Trophoblast cell (in vitro differentiated cells and primary cell): Measurements from ENCODE around the gene DTWD2.
"Not testable (repeated sequence)": the region's sequence is repeated elsewhere in the genome, so short reads cannot be mapped to it uniquely, and the experiment has no call there.

Experiments used
- DNase-seq, 2 donors: peaks; one replicate each; pipeline ENCODE4 v3.0.0-alpha.2; 2016
- H2AFZ ChIP-seq: 2 replicates; pipeline ENCODE4 v1.6.1; 2013; ENCODE audit warnings: low read length, moderate library complexity, mild to moderate bottlenecking; ENCODE audit not compliant: insufficient read depth, poor library complexity
- H2AK5ac ChIP-seq: 2 replicates; pipeline ENCODE4 v1.6.1; 2013; ENCODE audit warnings: mild to moderate bottlenecking, low read length
- H2BK120ac ChIP-seq: 2 replicates; pipeline ENCODE4 v1.6.1; 2013; ENCODE audit warnings: low read length, mild to moderate bottlenecking, moderate library complexity; ENCODE audit not compliant: insufficient read depth, poor library complexity
- H2BK12ac ChIP-seq: 2 replicates; pipeline ENCODE4 v1.6.1; 2013; ENCODE audit warnings: mild to moderate bottlenecking, low read length, moderate library complexity
- H2BK5ac ChIP-seq: 2 replicates; pipeline ENCODE4 v1.6.1; 2013; ENCODE audit warnings: low read length, low read depth, moderate library complexity, mild to moderate bottlenecking; ENCODE audit not compliant: poor library complexity
- H3K14ac ChIP-seq: 2 replicates; pipeline ENCODE4 v1.6.1; 2013; ENCODE audit warnings: mild to moderate bottlenecking, low read length
- H3K18ac ChIP-seq: 2 replicates; pipeline ENCODE4 v1.6.1; 2013; ENCODE audit warnings: mild to moderate bottlenecking, low read length
- H3K23ac ChIP-seq: 2 replicates; pipeline ENCODE4 v1.6.1; 2013; ENCODE audit warnings: low read length
- H3K27ac ChIP-seq: 2 replicates; pipeline ENCODE4 v1.5.1; 2013; ENCODE audit warnings: low read depth, mild to moderate bottlenecking, inconsistent platforms, low read length, moderate library complexity
- H3K27me3 ChIP-seq: 2 replicates; pipeline ENCODE4 v1.6.1; 2013; ENCODE audit warnings: inconsistent platforms, mild to moderate bottlenecking, low read length, moderate library complexity; ENCODE audit not compliant: insufficient read depth
- H3K36me3 ChIP-seq, 2 experiments: 1 replicate in 1 of 2; 2 replicates in 1 of 2; pipeline ENCODE4 v1.6.1; 2013; ENCODE audit warnings: low read length in 2 of 2, mild to moderate bottlenecking in 2 of 2, moderate library complexity in 1 of 2; ENCODE audit not compliant: insufficient read depth in 2 of 2, control insufficient read depth in 1 of 2
- H3K4ac ChIP-seq: 2 replicates; pipeline ENCODE4 v1.6.1; 2013; ENCODE audit warnings: low read depth, mild to moderate bottlenecking, low read length, moderate library complexity
- H3K4me1 ChIP-seq, 2 experiments: 1 replicate in 1 of 2; 2 replicates in 1 of 2; pipeline ENCODE4 v1.6.1; 2013; ENCODE audit warnings: low read length in 2 of 2, mild to moderate bottlenecking in 2 of 2, moderate library complexity in 1 of 2; ENCODE audit not compliant: insufficient read depth in 2 of 2, control insufficient read depth in 1 of 2
- H3K4me2 ChIP-seq: 2 replicates; pipeline ENCODE4 v1.6.1; 2013; ENCODE audit warnings: inconsistent platforms, mild to moderate bottlenecking, low read length, moderate library complexity
- H3K4me3 ChIP-seq: 2 replicates; pipeline ENCODE4 v1.5.1; 2013; ENCODE audit warnings: mild to moderate bottlenecking, low read depth, low read length, inconsistent platforms
- H3K79me1 ChIP-seq: one replicate; pipeline ENCODE4 v1.6.1; 2013; ENCODE audit warnings: low read length
- H3K79me2 ChIP-seq: 2 replicates; pipeline ENCODE4 v1.6.1; 2013; ENCODE audit warnings: low read length, mild to moderate bottlenecking; ENCODE audit not compliant: control insufficient read depth, insufficient read depth, poor library complexity
- H3K9ac ChIP-seq: 2 replicates; pipeline ENCODE4 v1.6.1; 2013; ENCODE audit warnings: mild to moderate bottlenecking, low read length
- H3K9me3 ChIP-seq: 2 replicates; pipeline ENCODE4 v1.6.1; 2013; ENCODE audit warnings: low read depth, mild to moderate bottlenecking, control low read depth, inconsistent platforms, low read length; ENCODE audit not compliant: insufficient read depth
- H4K12ac ChIP-seq: 2 replicates; pipeline ENCODE4 v1.6.1; 2013; ENCODE audit warnings: low read depth, mild to moderate bottlenecking, low read length, moderate library complexity
- H4K8ac ChIP-seq: 2 replicates; pipeline ENCODE4 v1.6.1; 2013; ENCODE audit warnings: low read depth, mild to moderate bottlenecking, low read length, moderate library complexity
- H4K91ac ChIP-seq: one replicate; pipeline ENCODE4 v1.6.1; 2013; ENCODE audit warnings: low read depth, mild to moderate bottlenecking, low read length, moderate library complexity
- WGBS: extraction: QIAGEN DNeasy Blood & Tissue Kit; methylation state at CpG from one replicate; pipeline ENCODE4 v1.1.7; 2013; ENCODE audit warnings: missing lambda C conversion rate; ENCODE audit not compliant: insufficient read length, insufficient coverage; ENCODE audit errors: extremely low coverage; 5-methylcytosine and 5-hydroxymethylcytosine counted together

The DTWD2 gene

DNA sequence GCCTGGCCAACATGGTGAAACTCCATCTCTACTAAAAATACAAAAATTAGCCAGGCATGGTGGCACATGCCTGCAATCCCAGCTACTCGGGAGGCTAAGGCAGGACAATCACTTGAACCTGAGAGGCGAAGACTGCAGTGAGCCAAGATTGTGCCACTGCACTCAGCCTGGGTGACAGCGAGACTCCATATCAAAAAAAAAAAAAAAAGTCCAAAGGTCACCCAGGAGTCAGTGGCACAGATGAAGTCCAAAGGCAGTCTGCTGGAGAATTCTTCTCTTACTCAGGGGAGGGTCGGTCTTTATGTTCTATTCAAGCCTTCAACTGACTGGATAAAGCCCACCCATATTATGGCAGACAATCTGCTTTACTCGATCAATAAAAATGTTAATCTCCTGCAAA lies 80.8 kb downstream of the DTWD2 start:
- not testable (repeated sequence) for H3K9me3 ChIP-seq, H4K8ac ChIP-seq, H3K36me3 ChIP-seq, H2BK12ac ChIP-seq, H3K9ac ChIP-seq, H3K4me3 ChIP-seq, H3K14ac ChIP-seq, H3K4me2 ChIP-seq, H4K12ac ChIP-seq, H2AK5ac ChIP-seq, DNase-seq, H2AFZ ChIP-seq, H3K4ac ChIP-seq, H2BK5ac ChIP-seq, H3K79me2 ChIP-seq, H3K27me3 ChIP-seq, H3K27ac ChIP-seq, H3K18ac ChIP-seq, H2BK120ac ChIP-seq, H4K91ac ChIP-seq, H3K23ac ChIP-seq, H3K79me1 ChIP-seq, H3K4me1 ChIP-seq
- WGBS = no CpG with 5 or more reads among the region's 5 CpGs

GRCh38 chr5:118906947-118907346 lies 81.4 kb downstream of the DTWD2 start:
- no peak overlapping the region for H3K9ac ChIP-seq
- H3K79me2 ChIP-seq = no peaks in the 10 kb centered on the region
- no peak overlapping the region for H4K12ac ChIP-seq
- no peak overlapping the region for H3K23ac ChIP-seq
- H2BK120ac ChIP-seq = no peak overlapping the region
- no peaks in the 10 kb centered on the region for H3K9me3 ChIP-seq
- no peak overlapping the region for H3K14ac ChIP-seq
- no peak overlapping the region for H2BK12ac ChIP-seq
- no peaks in the 10 kb centered on the region for H3K27me3 ChIP-seq
- H4K91ac ChIP-seq = no peak overlapping the region
- H3K18ac ChIP-seq = no peak overlapping the region
- no peak overlapping the region for H4K8ac ChIP-seq
- H3K36me3 ChIP-seq = no peaks in the 10 kb centered on the region
- no peak overlapping the region for H2AK5ac ChIP-seq
- no peaks in the 10 kb centered on the region for H3K4me1 ChIP-seq
- H2AFZ ChIP-seq = no peak overlapping the region
- no peaks in the 10 kb centered on the region for H3K79me1 ChIP-seq
- no peak overlapping the region for H3K4me3 ChIP-seq
- H3K4ac ChIP-seq = no peak overlapping the region
- H2BK5ac ChIP-seq = no peak overlapping the region
- no peak overlapping the region for H3K4me2 ChIP-seq
- H3K27ac ChIP-seq = no peak overlapping the region
- no peak for DNase-seq

DNA sequence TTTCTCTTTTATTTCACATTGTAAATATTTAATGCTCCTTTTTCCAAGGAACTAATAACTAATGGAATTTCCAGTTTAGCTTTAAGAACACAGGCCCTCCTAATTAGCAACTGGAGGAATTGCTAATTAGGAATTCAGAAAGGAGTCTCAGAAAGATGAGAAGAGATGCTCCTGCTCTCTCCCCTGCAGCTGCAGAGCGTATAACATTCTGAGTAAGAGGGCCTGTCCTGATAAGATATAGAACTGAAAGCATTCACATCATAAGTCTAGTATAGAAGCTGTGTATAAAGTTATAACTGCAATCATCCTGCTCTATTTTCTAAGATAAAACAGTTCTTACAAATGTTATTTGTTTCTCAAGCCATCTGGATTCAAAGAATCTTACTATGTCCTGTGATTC lies 83.2 kb downstream of the DTWD2 start:
- Histone ChIP-seq H3K4me3 (no peak overlapping the region), H2BK12ac (no peak overlapping the region), H2AFZ (no peak overlapping the region), H3K79me1 (no peaks in the 10 kb centered on the region), H4K12ac (no peak overlapping the region), H3K79me2 (no peaks in the 10 kb centered on the region), H2BK5ac (no peak overlapping the region), H3K27me3 (no peaks in the 10 kb centered on the region), H3K4me2 (no peak overlapping the region), H3K4ac (no peak overlapping the region), H2AK5ac (no peak overlapping the region), H3K23ac (no peak overlapping the region), H3K9ac (no peak overlapping the region), H2BK120ac (no peak overlapping the region), H4K91ac (no peak overlapping the region), H3K4me1 (no peaks in the 10 kb centered on the region), H3K14ac (no peak overlapping the region), H3K36me3 (no peaks in the 10 kb centered on the region), H3K27ac (no peak overlapping the region), H3K18ac (no peak overlapping the region), H3K9me3 (no peaks in the 10 kb centered on the region), H4K8ac (no peak overlapping the region)
- no CpG with 5 or more reads among the region's 1 CpG for WGBS
- no peak for DNase-seq

DNA sequence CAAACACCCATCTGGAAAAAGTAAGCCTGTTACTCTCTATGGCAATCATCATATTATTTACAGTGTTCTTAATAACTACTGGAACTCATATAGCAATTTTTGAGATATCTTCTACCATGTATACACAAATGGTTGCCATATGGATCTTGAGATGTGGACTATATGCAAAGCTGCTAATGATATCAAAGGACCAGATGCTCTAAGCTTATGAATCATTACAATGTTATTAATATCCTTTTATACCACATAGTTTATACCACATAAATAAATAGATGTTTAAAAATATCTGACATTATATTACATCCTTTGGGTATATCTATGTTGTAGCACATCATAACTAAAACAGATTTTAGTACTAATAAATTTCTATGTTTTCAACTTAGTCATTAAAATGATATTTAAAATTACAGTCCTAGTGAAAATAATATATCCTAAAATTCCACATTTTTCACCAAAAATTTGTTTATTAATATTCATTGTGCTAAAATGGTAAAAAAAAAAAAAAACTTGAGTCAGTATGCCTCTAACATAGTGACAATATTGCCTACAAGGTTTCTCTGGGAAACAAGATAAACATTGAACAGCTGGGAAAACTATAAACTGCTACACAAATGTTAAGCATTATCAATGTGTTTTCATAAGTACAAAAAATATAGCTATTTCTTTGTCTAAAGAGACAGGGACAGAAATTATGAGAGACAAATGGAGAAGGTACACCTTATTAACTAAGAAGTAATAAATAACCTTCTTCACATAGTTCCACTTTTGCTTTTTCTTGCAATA lies 85.5 kb downstream of the DTWD2 start:
- H3K18ac ChIP-seq = no peak overlapping the region
- no peaks in the 10 kb centered on the region for H3K36me3 ChIP-seq
- H2BK5ac ChIP-seq = no peak overlapping the region
- H4K91ac ChIP-seq = no peak overlapping the region
- H2AFZ ChIP-seq = no peak overlapping the region
- H3K4me3 ChIP-seq = no peak overlapping the region
- H4K12ac ChIP-seq = no peak overlapping the region
- H3K27ac ChIP-seq = no peak overlapping the region
- H3K4me1 ChIP-seq = no peaks in the 10 kb centered on the region
- H3K9me3 ChIP-seq = no peaks in the 10 kb centered on the region
- no peak overlapping the region for H3K9ac ChIP-seq
- H4K8ac ChIP-seq = no peak overlapping the region
- H2BK12ac ChIP-seq = no peak overlapping the region
- H3K79me2 ChIP-seq = no peaks in the 10 kb centered on the region
- H2AK5ac ChIP-seq = no peak overlapping the region
- H3K23ac ChIP-seq = no peak overlapping the region
- H3K4ac ChIP-seq = no peak overlapping the region
- no peaks in the 10 kb centered on the region for H3K79me1 ChIP-seq
- no peak overlapping the region for H3K4me2 ChIP-seq
- no peak overlapping the region for H3K14ac ChIP-seq
- H2BK120ac ChIP-seq = no peak overlapping the region
- H3K27me3 ChIP-seq = no peaks in the 10 kb centered on the region
- no peak for DNase-seq
